Adrenal gland (tissue), 12 donors: ENCODE results near the gene CENPS. TPM values are rescaled to one million over a fixed set of nuclear protein-coding genes. Genes with fewer than 3 reads are reported as not detected.

ENCODE experiments used
- DNase-seq, 7 donors: peaks; one replicate each; pipeline ENCODE4 v3.0.0-alpha.2; 2019 to 2020
- H3K27ac ChIP-seq, 5 donors: fragments of 200-600 bp; sonication (generic) in 4 of 5; 1 replicate in 3 of 5; 2 replicates in 2 of 5; pipeline versions ENCODE4 v1.5.1 to v1.8.0; 2016 to 2020; ENCODE audit warnings: mild to moderate bottlenecking in 1 of 5
- H3K27me3 ChIP-seq: fragments of 200-600 bp; 2 replicates; pipeline ENCODE4 v1.8.0; 2021
- H3K36me3 ChIP-seq, 2 donors: fragments of 200-600 bp; replicated peaks in 1 of 2; 1 replicate in 1 of 2; 2 replicates in 1 of 2; pipeline versions ENCODE4 v1.5.1 to v1.8.0; 2018 to 2022
- H3K4me1 ChIP-seq, 2 donors: fragments of 200-600 bp; replicated peaks in 1 of 2; 1 replicate in 1 of 2; 2 replicates in 1 of 2; pipeline versions ENCODE4 v1.5.1 to v1.8.0; 2018 to 2021
- H3K4me3 ChIP-seq, 4 donors: fragments of 200-600 bp; sonication (generic) in 3 of 4; one replicate each; pipeline ENCODE4 v1.5.1; 2016 to 2018
- H3K9me3 ChIP-seq, 3 donors: fragments of 200-600 bp; sonication (generic) in 1 of 3; replicated peaks in 1 of 3; 1 replicate in 2 of 3; 2 replicates in 1 of 3; pipeline versions ENCODE4 v1.5.1 to v1.8.0; 2016 to 2021
- POLR2A ChIP-seq, 2 donors: fragments of 450-650 bp; IDR thresholded peaks; one replicate each; pipeline ENCODE4 v1.6.1; 2017; ENCODE audit warnings: antibody characterized with exemption in 2 of 2, mild to moderate bottlenecking in 2 of 2, moderate library complexity in 1 of 2
- WGBS, 4 donors: extraction: QIAGEN DNeasy Blood & Tissue Kit in 2 of 4; methylation state at CpG; one replicate each; pipeline versions ENCODE4 v1.1.5 to v1.1.7; 2013 to 2017; 5-methylcytosine and 5-hydroxymethylcytosine counted together
- intact Hi-C, 2 donors: fragments of 100-400 bp; cut with DNase I; formaldehyde crosslinking; loops; one replicate each; pipeline versions ENCODE4 v1.14.1 to v1.15.0; 2022 to 2023
- polyA plus RNA-seq, 3 donors: library from polyadenylated mRNA; stranded (reverse); fragments of 200-250 nt in 2 of 3; fragments of 350-450 nt in 1 of 3; fragmentation: Illumina TruSeq in 1 of 3; extraction: RNeasy Lipid Tissue Mini Kit (QIAGEN cat#74804) in 1 of 3; gene quantifications; one replicate each; pipeline ENCODE4 v1.2.3, GENCODE V29; 2013 to 2014
- total RNA-seq, 9 donors: library from RNA; depleted of rRNA in 4 of 9; stranded (reverse); fragments of >200 nt in 4 of 9; fragments of 120-200 nt in 1 of 9; fragmentation: NEBNext Ultra II Directional in 1 of 9; extraction: Animal tissue kit (Norgen Biotek cat#: 25700) in 1 of 9; gene quantifications; one replicate each; pipeline versions ENCODE4 v1.1.0 to v1.2.4, GENCODE V29; 2013 to 2023
- TF ChIP-seq, protein P1 (sequence below), 6 experiments: fragments of 450-650 bp in 4 of 6; fragments of 200-600 bp in 2 of 6; sonication (generic) in 1 of 6; IDR thresholded peaks; 1 replicate in 5 of 6; 2 replicates in 1 of 6; pipeline versions ENCODE4 v1.5.1 to v1.8.0; 2016 to 2021; ENCODE audit warnings: antibody characterized with exemption in 6 of 6, mild to moderate bottlenecking in 2 of 6, moderate library complexity in 1 of 6
- donor health status: healthy with polysubstance abuse.
- donor health status: Bipolar disorder and iron deficiency.
- donor health status: DM: yes; HTN: yes; CAD: no.
- donor health status: DM: no; HTN: no; CAD: no.
- donor health status: DM: no; HTN: no; CAD: no.
- donor health status: DM: yes; HTN: yes; CAD: no.

CENPS gene
- total and polyA plus RNA-seq, 12 donors: 10.0 to 32.9 (median 18.8) TPM

DNA sequence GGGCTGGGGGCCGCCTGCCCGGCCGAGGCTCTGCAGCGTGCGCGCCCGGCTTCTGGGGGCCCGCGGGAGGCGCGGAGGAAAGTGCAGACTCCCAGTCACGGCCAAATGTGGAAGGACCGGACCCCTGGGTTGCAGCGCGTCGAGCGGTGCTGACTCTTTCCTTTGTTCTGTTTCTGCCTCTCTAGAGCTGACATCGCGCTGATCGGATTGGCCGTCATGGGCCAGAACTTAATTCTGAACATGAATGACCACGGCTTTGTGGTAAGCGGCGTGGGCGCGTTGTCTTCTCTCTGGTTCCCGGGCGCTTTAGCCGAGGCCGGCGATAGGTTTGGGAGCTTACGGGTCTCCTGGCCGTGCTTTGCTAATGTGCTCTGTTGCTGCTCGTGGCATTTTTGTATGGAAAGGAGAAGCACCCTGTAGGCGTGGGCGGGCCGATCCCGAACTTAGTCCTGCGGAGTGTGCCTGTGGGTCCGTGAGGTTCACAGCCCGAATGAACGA lies 30.7 kb upstream of the CENPS start:
- TF ChIP-seq, protein P1, sequence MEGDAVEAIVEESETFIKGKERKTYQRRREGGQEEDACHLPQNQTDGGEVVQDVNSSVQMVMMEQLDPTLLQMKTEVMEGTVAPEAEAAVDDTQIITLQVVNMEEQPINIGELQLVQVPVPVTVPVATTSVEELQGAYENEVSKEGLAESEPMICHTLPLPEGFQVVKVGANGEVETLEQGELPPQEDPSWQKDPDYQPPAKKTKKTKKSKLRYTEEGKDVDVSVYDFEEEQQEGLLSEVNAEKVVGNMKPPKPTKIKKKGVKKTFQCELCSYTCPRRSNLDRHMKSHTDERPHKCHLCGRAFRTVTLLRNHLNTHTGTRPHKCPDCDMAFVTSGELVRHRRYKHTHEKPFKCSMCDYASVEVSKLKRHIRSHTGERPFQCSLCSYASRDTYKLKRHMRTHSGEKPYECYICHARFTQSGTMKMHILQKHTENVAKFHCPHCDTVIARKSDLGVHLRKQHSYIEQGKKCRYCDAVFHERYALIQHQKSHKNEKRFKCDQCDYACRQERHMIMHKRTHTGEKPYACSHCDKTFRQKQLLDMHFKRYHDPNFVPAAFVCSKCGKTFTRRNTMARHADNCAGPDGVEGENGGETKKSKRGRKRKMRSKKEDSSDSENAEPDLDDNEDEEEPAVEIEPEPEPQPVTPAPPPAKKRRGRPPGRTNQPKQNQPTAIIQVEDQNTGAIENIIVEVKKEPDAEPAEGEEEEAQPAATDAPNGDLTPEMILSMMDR (IDR thresholded peaks at IDR 0.05): no peak
- peak in 1 of 2 donors; percentile 5 for TF ChIP-seq POLR2A (IDR thresholded peaks at IDR 0.05)
- 1% methylated on average over 11 to 42 of the region's 42 CpGs for WGBS, 4 donors
- peak in 5 of 7 donors; percentile 36 to 63 (median 45) for DNase-seq
- intact Hi-C loops: no loop called here
- no peaks in the 10 kb centered on the region for H3K27me3 ChIP-seq
- H3K27ac ChIP-seq: peak overlapping the region; percentile 69 to 95 (median 87)
- H3K4me1 ChIP-seq: peaks cover 0 to 27% of the 10 kb centered on the region in 2 donors
- peaks cover 0 to 28% of the 10 kb centered on the region in 2 donors for H3K36me3 ChIP-seq
- H3K4me3 ChIP-seq: peak overlapping the region; percentile 43 to 86 (median 53)
- no peaks in the 10 kb centered on the region for H3K9me3 ChIP-seq

DNA sequence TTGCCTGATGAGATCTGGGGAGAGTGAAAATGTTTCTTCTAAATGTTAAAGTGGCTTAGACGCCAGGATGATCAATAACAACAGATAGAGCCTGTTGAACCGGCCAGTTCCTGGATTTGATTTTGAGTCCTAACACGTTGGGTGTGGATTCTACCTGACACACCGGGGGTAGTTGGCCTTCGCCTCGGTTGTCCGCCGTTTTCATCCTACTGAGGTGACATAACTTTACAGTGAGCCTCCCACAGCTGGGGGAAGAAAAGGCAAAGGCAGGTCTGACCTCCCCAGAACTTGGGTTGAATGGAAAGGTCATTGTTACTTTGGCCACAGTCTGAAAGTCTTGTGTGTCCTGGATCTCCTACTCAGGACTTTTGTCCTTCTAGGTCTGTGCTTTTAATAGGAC lies 30.2 kb upstream of the CENPS start:
- no peaks in the 10 kb centered on the region for H3K27me3 ChIP-seq
- intact Hi-C loops: no loop called here
- 50 to 66% (median 59%) methylated on average over 8 of the region's 8 CpGs for WGBS, 4 donors
- H3K4me1 ChIP-seq: peaks cover 0 to 27% of the 10 kb centered on the region in 2 donors
- H3K9me3 ChIP-seq: no peaks in the 10 kb centered on the region
- H3K4me3 ChIP-seq: peak overlapping the region in 2 of 4 donors; percentile 43 to 86
- peaks cover 0 to 33% of the 10 kb centered on the region in 2 donors for H3K36me3 ChIP-seq
- no peak for DNase-seq
- peak overlapping the region in 4 of 5 donors; percentile 80 to 95 (median 87) for H3K27ac ChIP-seq
- no peak for TF ChIP-seq POLR2A (IDR thresholded peaks at IDR 0.05)
- TF ChIP-seq, protein P1 (IDR thresholded peaks at IDR 0.05): no peak

DNA sequence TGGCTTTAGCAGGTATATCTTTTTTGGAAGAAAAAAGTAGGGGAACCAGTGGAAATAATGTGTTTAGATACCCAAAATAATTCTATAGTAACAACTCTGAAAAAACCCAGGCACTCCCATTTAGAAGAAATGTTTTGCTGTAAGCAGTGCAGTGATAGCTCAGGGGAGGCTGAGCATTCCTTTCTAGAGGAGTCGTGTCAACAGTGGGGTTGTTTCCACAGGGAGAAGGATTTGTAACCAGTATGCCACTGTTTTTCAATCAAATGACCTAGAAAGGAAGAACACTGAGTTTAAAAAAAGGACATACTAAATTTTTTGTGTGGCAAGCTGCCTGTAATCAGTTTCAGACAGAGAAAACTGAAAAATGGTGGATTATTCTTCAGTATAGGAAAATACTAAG lies 29.0 kb upstream of the CENPS start:
- intact Hi-C loops: no loop called here
- Histone ChIP-seq H3K9me3 (no peaks in the 10 kb centered on the region), H3K36me3 (peaks cover 0 to 46% of the 10 kb centered on the region in 2 donors), H3K27me3 (no peaks in the 10 kb centered on the region), H3K4me3 (no peak overlapping the region), H3K4me1 (peaks cover 0 to 27% of the 10 kb centered on the region in 2 donors), H3K27ac (no peak overlapping the region)
- WGBS, 4 donors: 64 to 85% (median 70%) methylated on average over 1 of the region's 1 CpG
- TF ChIP-seq POLR2A (IDR thresholded peaks at IDR 0.05): no peak
- TF ChIP-seq, protein P1 (IDR thresholded peaks at IDR 0.05): no peak
- DNase-seq: no peak

DNA sequence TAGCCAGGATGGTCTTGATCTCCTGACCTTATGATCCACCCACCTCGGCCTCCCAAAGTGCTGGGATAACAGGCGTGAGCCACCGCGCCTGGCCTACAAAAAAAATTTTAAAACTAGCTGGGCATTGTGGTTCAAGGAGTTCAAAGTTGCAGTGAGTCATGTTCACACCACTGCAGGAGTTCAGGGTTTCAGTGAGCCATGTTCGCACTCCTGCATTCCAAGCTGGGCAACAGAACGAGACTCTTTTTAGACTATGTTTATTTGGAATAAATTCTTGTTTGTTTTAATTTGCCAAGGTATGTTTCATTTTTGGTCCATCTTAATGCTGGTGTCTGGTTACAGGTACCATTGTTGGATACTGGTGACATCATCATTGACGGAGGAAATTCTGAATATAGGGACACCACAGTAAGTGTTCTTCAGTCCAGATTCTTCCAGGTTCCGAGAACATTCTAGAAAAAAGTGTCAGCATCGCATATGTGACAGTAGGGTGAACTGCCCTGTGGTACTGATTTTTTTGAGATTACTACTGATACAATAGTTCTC lies 27.4 kb upstream of the CENPS start:
- no peak for DNase-seq
- 91 to 96% (median 94%) methylated on average over 9 of the region's 9 CpGs for WGBS, 4 donors
- no peak for TF ChIP-seq POLR2A (IDR thresholded peaks at IDR 0.05)
- TF ChIP-seq, protein P1 (IDR thresholded peaks at IDR 0.05): no peak
- Histone ChIP-seq H3K36me3 (peaks cover 0 to 61% of the 10 kb centered on the region in 2 donors), H3K27ac (no peak overlapping the region), H3K4me3 (no peak overlapping the region), H3K9me3 (no peaks in the 10 kb centered on the region), H3K4me1 (peaks cover 0 to 25% of the 10 kb centered on the region in 2 donors), H3K27me3 (no peaks in the 10 kb centered on the region)
- intact Hi-C loops: no loop called here
